ENCODE results near the gene IMP3.

DNA sequence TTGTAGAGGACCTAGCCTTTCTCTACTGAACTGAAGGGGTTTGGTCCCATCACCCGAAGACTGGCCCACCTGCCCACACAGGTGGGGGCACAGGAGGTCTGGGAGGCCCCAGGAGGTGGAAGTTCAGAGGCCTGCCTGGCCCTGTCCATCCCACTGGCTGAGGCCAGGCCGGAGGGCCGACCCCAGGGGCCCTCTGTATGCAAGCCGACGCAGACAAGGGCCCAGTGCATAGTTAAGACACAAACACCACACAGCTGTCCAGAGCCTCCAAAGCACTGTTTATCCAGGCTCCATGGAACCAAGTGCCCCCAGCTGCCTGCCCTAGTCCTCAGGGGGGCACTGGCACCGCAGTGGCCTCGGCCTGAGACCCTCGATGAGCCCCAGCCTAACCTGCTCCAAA is 34.3 kb upstream of the IMP3 start:
- TF ChIP-seq, protein P1, sequence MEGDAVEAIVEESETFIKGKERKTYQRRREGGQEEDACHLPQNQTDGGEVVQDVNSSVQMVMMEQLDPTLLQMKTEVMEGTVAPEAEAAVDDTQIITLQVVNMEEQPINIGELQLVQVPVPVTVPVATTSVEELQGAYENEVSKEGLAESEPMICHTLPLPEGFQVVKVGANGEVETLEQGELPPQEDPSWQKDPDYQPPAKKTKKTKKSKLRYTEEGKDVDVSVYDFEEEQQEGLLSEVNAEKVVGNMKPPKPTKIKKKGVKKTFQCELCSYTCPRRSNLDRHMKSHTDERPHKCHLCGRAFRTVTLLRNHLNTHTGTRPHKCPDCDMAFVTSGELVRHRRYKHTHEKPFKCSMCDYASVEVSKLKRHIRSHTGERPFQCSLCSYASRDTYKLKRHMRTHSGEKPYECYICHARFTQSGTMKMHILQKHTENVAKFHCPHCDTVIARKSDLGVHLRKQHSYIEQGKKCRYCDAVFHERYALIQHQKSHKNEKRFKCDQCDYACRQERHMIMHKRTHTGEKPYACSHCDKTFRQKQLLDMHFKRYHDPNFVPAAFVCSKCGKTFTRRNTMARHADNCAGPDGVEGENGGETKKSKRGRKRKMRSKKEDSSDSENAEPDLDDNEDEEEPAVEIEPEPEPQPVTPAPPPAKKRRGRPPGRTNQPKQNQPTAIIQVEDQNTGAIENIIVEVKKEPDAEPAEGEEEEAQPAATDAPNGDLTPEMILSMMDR (conservative IDR thresholded peaks at IDR 0.05; ENCODE audit: low read length): no peak
- TF ChIP-seq EZH2phosphoT487 (IDR thresholded peaks at IDR 0.05; ENCODE audit: borderline replicate concordance, low read depth, low read length): no peak

All from OCI-LY7 (cell line).